Neural cell (in vitro differentiated cells): ENCODE results near the gene MFRP. TPM values are rescaled to one million over a fixed set of nuclear protein-coding genes. Genes with fewer than 3 reads are reported as not detected.

Source experiments
- H2AFZ ChIP-seq: fragments of 200-600, 300-800 bp; sonication (generic), shearing (Covaris generic); 2 replicates; pipeline ENCODE4 v1.6.0; 2014; ENCODE audit warnings: low read depth, mild to moderate bottlenecking, antibody characterized with exemption, low read length, moderate library complexity
- H3F3A ChIP-seq: fragments of 200-600 bp; shearing (Covaris generic); 2 replicates; pipeline ENCODE4 v1.6.1; 2016; ENCODE audit warnings: mild to moderate bottlenecking, moderate library complexity, mixed read lengths, antibody characterized with exemption, low read length; ENCODE audit not compliant: insufficient read depth, poor library complexity, severe bottlenecking
- H3K27ac ChIP-seq: fragments of 200-600, 300-800 bp; sonication (generic), shearing (Covaris generic); 2 replicates; pipeline ENCODE4 v1.5.1; 2014; ENCODE audit warnings: mild to moderate bottlenecking, low read length, moderate library complexity
- H3K27me3 ChIP-seq: fragments of 300-800, 200-600 bp; sonication (generic), shearing (Covaris generic); 2 replicates; pipeline ENCODE4 v1.6.0; 2014; ENCODE audit warnings: mild to moderate bottlenecking, low read depth, low read length, moderate library complexity; ENCODE audit not compliant: insufficient read depth
- H3K36me3 ChIP-seq: fragments of 300-800, 200-600 bp; sonication (generic), shearing (Covaris generic); 2 replicates; pipeline ENCODE4 v1.5.1; 2014; ENCODE audit warnings: mild to moderate bottlenecking, antibody characterized with exemption, low read length, moderate library complexity; ENCODE audit not compliant: insufficient read depth
- H3K4me2 ChIP-seq: fragments of 300-800, 200-600 bp; sonication (generic), shearing (Covaris generic); 2 replicates; pipeline ENCODE4 v1.6.0; 2014; ENCODE audit warnings: mild to moderate bottlenecking, low read length
- H3K4me3 ChIP-seq: fragments of 300-800, 200-600 bp; sonication (generic), shearing (Covaris generic); 2 replicates; pipeline ENCODE4 v1.5.1; 2014; ENCODE audit warnings: mild to moderate bottlenecking, low read length, moderate library complexity
- H3K79me2 ChIP-seq: fragments of 200-600 bp; shearing (Covaris generic); replicated peaks from 2 replicates; pipeline ENCODE4 v1.6.0; 2014; ENCODE audit warnings: mild to moderate bottlenecking, low read length, moderate library complexity; ENCODE audit not compliant: insufficient read depth
- H3K9ac ChIP-seq: fragments of 300-800, 200-600 bp; sonication (generic), shearing (Covaris generic); 2 replicates; pipeline ENCODE4 v1.6.1; 2016; ENCODE audit warnings: mild to moderate bottlenecking, low read length, mixed read lengths
- H3K9me2 ChIP-seq: fragments of 200-600 bp; shearing (Covaris generic); 2 replicates; pipeline ENCODE4 v1.6.1; 2016; ENCODE audit warnings: mild to moderate bottlenecking, low read length, mixed read lengths; ENCODE audit not compliant: insufficient read depth
- H3K9me3 ChIP-seq: fragments of 200-600, 300-800 bp; sonication (generic), shearing (Covaris generic); 2 replicates; pipeline ENCODE4 v1.6.1; 2016; ENCODE audit warnings: mild to moderate bottlenecking, mixed run types, low read length, moderate library complexity, mixed read lengths
- H4K20me1 ChIP-seq: fragments of 200-600 bp; shearing (Covaris generic); 2 replicates; pipeline ENCODE4 v1.6.1; 2016; ENCODE audit warnings: mild to moderate bottlenecking, mixed run types; ENCODE audit not compliant: insufficient read depth
- CTCF ChIP-seq: fragments of 450-650 bp; IDR thresholded peaks from 2 replicates; pipeline ENCODE4 v1.5.1; 2014; ENCODE audit warnings: antibody characterized with exemption, mild to moderate bottlenecking, moderate library complexity; ENCODE audit not compliant: poor library complexity, severe bottlenecking
- EP300 ChIP-seq: fragments of 450-650 bp; conservative IDR thresholded peaks from 2 replicates; pipeline ENCODE4 v1.6.1; 2014; ENCODE audit warnings: antibody characterized with exemption, mild to moderate bottlenecking, moderate library complexity; ENCODE audit not compliant: poor library complexity, severe bottlenecking
- EZH2 ChIP-seq: fragments of 200-600, 300-800 bp; shearing (Covaris generic), sonication (generic); IDR thresholded peaks from 2 replicates; pipeline ENCODE4 v1.6.1; 2014; ENCODE audit warnings: antibody characterized with exemption, low read length, borderline replicate concordance, mild to moderate bottlenecking; ENCODE audit not compliant: insufficient read depth, poor library complexity, severe bottlenecking
- MXI1 ChIP-seq: fragments of 450-650 bp; conservative IDR thresholded peaks from 2 replicates; pipeline ENCODE4 v1.6.1; 2014; ENCODE audit warnings: antibody characterized with exemption, mild to moderate bottlenecking; ENCODE audit not compliant: poor library complexity, severe bottlenecking
- POLR2AphosphoS5 ChIP-seq: IDR thresholded peaks from 2 replicates; pipeline ENCODE4 v1.6.1; 2012
- RAD21 ChIP-seq: fragments of 450-650 bp; conservative IDR thresholded peaks from 2 replicates; pipeline ENCODE4 v1.6.1; 2014; ENCODE audit warnings: antibody characterized with exemption, mild to moderate bottlenecking, moderate library complexity
- REST ChIP-seq: IDR thresholded peaks from 2 replicates; pipeline ENCODE4 v1.6.1; 2012; ENCODE audit warnings: borderline replicate concordance
- SMC3 ChIP-seq: fragments of 450-650 bp; conservative IDR thresholded peaks from 2 replicates; pipeline ENCODE4 v1.6.1; 2014; ENCODE audit warnings: antibody characterized with exemption, mild to moderate bottlenecking, moderate library complexity; ENCODE audit not compliant: poor library complexity
- TAF1 ChIP-seq: IDR thresholded peaks from 2 replicates; pipeline ENCODE4 v1.6.1; 2012; ENCODE audit warnings: low read depth
- polyA plus RNA-seq: library from polyadenylated mRNA; depleted of rRNA; stranded (reverse); fragments of >200 nt; gene quantifications from 2 replicates; pipeline ENCODE4 v1.2.3, GENCODE V29; 2014

The MFRP gene
- polyA plus RNA-seq, 1 donor from 2014 or later = not detected

- no peak overlapping the region for H2AFZ ChIP-seq
- H3K36me3 ChIP-seq = no peaks in the 10 kb centered on the region
- no peaks in the 10 kb centered on the region for H3K9me3 ChIP-seq
- peaks cover 34% of the 10 kb centered on the region for H3K27me3 ChIP-seq
- H3K9me2 ChIP-seq = no peaks in the 10 kb centered on the region
- H3K4me3 ChIP-seq = peak overlapping the region; percentile 40
- no peak overlapping the region for H3K4me2 ChIP-seq
- peaks cover 6% of the 10 kb centered on the region for H3K79me2 ChIP-seq
- no peak for TF ChIP-seq CTCF
- TF ChIP-seq EZH2 = no peak
- H3F3A ChIP-seq = no peaks in the 10 kb centered on the region
- no peak overlapping the region for H3K9ac ChIP-seq
- H4K20me1 ChIP-seq = no peaks in the 10 kb centered on the region
- no peak overlapping the region for H3K27ac ChIP-seq
These were observed 9.6 kb downstream of the MFRP start for GRCh38 chr11:119336744-119337469.

- TF ChIP-seq SMC3 = no peak
- TF ChIP-seq EP300 = no peak
- TF ChIP-seq EZH2 = no peak
- no peak for TF ChIP-seq POLR2AphosphoS5
- no peak for TF ChIP-seq RAD21
- TF ChIP-seq CTCF = no peak
- no peak for TF ChIP-seq REST
- TF ChIP-seq MXI1 = no peak
- no peak for TF ChIP-seq TAF1
- no peaks in the 10 kb centered on the region for H3K9me3 ChIP-seq
- peak overlapping the region; percentile 86 for H3K4me3 ChIP-seq
- H3K27ac ChIP-seq = no peak overlapping the region
- H3K9ac ChIP-seq = no peak overlapping the region
- H3K27me3 ChIP-seq = peaks cover 24% of the 10 kb centered on the region
- no peaks in the 10 kb centered on the region for H3F3A ChIP-seq
- H3K9me2 ChIP-seq = no peaks in the 10 kb centered on the region
- H2AFZ ChIP-seq = no peak overlapping the region
- no peaks in the 10 kb centered on the region for H4K20me1 ChIP-seq
- no peak overlapping the region for H3K4me2 ChIP-seq
- H3K79me2 ChIP-seq = peaks cover 6% of the 10 kb centered on the region
- H3K36me3 ChIP-seq = no peaks in the 10 kb centered on the region
These were observed 10.6 kb downstream of the MFRP start for GRCh38 chr11:119335655-119336543.
